CD14-positive monocyte (primary cell): ENCODE results near the gene EPN1. TPM values are rescaled to one million over a fixed set of nuclear protein-coding genes. Genes with fewer than 3 reads are reported as not detected.

ENCODE experiments used
- DNase-seq, 3 donors: peaks; one replicate each; pipeline ENCODE4 v3.0.0-alpha.2; 2011 to 2022
- H2AFZ ChIP-seq: 2 replicates; pipeline ENCODE4 v1.6.0; 2012; ENCODE audit warnings: mild to moderate bottlenecking, low read depth, low read length, inconsistent platforms; ENCODE audit not compliant: insufficient read depth, poor library complexity, severe bottlenecking
- H3K27ac ChIP-seq, 2 donors: 1 replicate in 1 of 2; 2 replicates in 1 of 2; pipeline ENCODE4 v1.5.1; 2012 to 2013; ENCODE audit warnings: low read length in 2 of 2, control low read depth in 1 of 2, inconsistent platforms in 1 of 2, low read depth in 1 of 2, mild to moderate bottlenecking in 1 of 2
- H3K27me3 ChIP-seq, 2 donors: one replicate each; pipeline versions ENCODE4 v1.6.0 to v1.6.1; 2011 to 2013; ENCODE audit warnings: low read length in 2 of 2; ENCODE audit not compliant: control insufficient read depth in 2 of 2, insufficient read depth in 2 of 2
- H3K36me3 ChIP-seq, 2 donors: replicated peaks in 1 of 2; 1 replicate in 1 of 2; 2 replicates in 1 of 2; pipeline versions ENCODE4 v1.5.1 to v1.6.1; 2012 to 2013; ENCODE audit warnings: low read length in 2 of 2, control low read depth in 1 of 2, inconsistent platforms in 1 of 2, mild to moderate bottlenecking in 1 of 2; ENCODE audit not compliant: insufficient read depth in 2 of 2, control insufficient read depth in 1 of 2
- H3K4me1 ChIP-seq, 2 donors: 1 replicate in 1 of 2; 2 replicates in 1 of 2; pipeline versions ENCODE4 v1.5.1 to v1.6.1; 2012 to 2013; ENCODE audit warnings: low read length in 2 of 2, control low read depth in 1 of 2, inconsistent platforms in 1 of 2, mild to moderate bottlenecking in 1 of 2, moderate library complexity in 1 of 2; ENCODE audit not compliant: insufficient read depth in 2 of 2, control insufficient read depth in 1 of 2
- H3K4me2 ChIP-seq: replicated peaks from 2 replicates; pipeline ENCODE3; 2012; ENCODE audit warnings: low read length, moderate library complexity, mild to moderate bottlenecking; ENCODE audit not compliant: poor library complexity, severe bottlenecking; ENCODE audit errors: extremely low read depth
- H3K4me3 ChIP-seq, 3 experiments: fragments of 200-600 bp in 1 of 3; sonication (generic) in 1 of 3; replicated peaks in 1 of 3; 1 replicate in 2 of 3; 2 replicates in 1 of 3; pipeline ENCODE4 v1.5.1; 2011 to 2013; ENCODE audit warnings: low read length in 3 of 3, mild to moderate bottlenecking in 3 of 3, control low read depth in 2 of 3, low read depth in 2 of 3, inconsistent platforms in 1 of 3, moderate library complexity in 1 of 3
- H3K79me2 ChIP-seq: 2 replicates; pipeline ENCODE4 v1.6.0; 2012; ENCODE audit warnings: mild to moderate bottlenecking, control low read depth, inconsistent platforms, low read length, moderate library complexity; ENCODE audit not compliant: insufficient read depth
- H3K9ac ChIP-seq: 2 replicates; pipeline ENCODE4 v1.6.0; 2017; ENCODE audit warnings: low read length, mild to moderate bottlenecking; ENCODE audit not compliant: insufficient read depth, poor library complexity, severe bottlenecking
- H3K9me3 ChIP-seq, 2 donors: replicated peaks in 1 of 2; 1 replicate in 1 of 2; 2 replicates in 1 of 2; pipeline versions ENCODE4 v1.5.1 to v1.6.1; 2012 to 2013; ENCODE audit warnings: low read length in 2 of 2, control low read depth in 1 of 2; ENCODE audit not compliant: control insufficient read depth in 1 of 2, insufficient read depth in 1 of 2
- H4K20me1 ChIP-seq: 2 replicates; pipeline ENCODE4 v1.6.0; 2012; ENCODE audit warnings: mild to moderate bottlenecking, low read length, control low read depth, moderate library complexity; ENCODE audit not compliant: insufficient read depth
- H3K27ac Mint-ChIP-seq, 7 donors: one replicate each; pipeline ENCODE4 v1.8.0; 2020; ENCODE audit warnings: mild to moderate bottlenecking in 7 of 7, mixed read lengths in 7 of 7, moderate library complexity in 6 of 7, inconsistent platforms in 2 of 7
- H3K27me3 Mint-ChIP-seq, 3 donors: one replicate each; pipeline ENCODE4 v1.8.0; 2021 to 2022; ENCODE audit warnings: low read depth in 3 of 3, mild to moderate bottlenecking in 3 of 3, mixed read lengths in 3 of 3, moderate library complexity in 3 of 3, inconsistent platforms in 1 of 3
- H3K36me3 Mint-ChIP-seq, 2 donors: one replicate each; pipeline ENCODE4 v1.8.0; 2020; ENCODE audit warnings: mixed read lengths in 2 of 2, inconsistent platforms in 1 of 2, mild to moderate bottlenecking in 1 of 2
- H3K4me1 Mint-ChIP-seq: one replicate; pipeline ENCODE4 v1.8.0; 2020; ENCODE audit warnings: mild to moderate bottlenecking, mixed read lengths
- H3K4me3 Mint-ChIP-seq, 2 donors: one replicate each; pipeline ENCODE4 v1.8.0; 2020; ENCODE audit warnings: mild to moderate bottlenecking in 2 of 2, mixed read lengths in 2 of 2, moderate library complexity in 1 of 2
- H3K9me3 Mint-ChIP-seq, 7 donors: one replicate each; pipeline ENCODE4 v1.8.0; 2020 to 2022; ENCODE audit warnings: mixed read lengths in 7 of 7, mild to moderate bottlenecking in 6 of 7, moderate library complexity in 6 of 7, inconsistent platforms in 2 of 7
- CTCF ChIP-seq: fragments of 200-600 bp; IDR thresholded peaks from one replicate; pipeline ENCODE4 v1.8.0; 2022; ENCODE audit warnings: antibody characterized with exemption, mild to moderate bottlenecking
- WGBS: methylation state at CpG from one replicate; pipeline ENCODE4 v1.1.5; 2013; ENCODE audit warnings: missing lambda C conversion rate; ENCODE audit not compliant: insufficient coverage; 5-methylcytosine and 5-hydroxymethylcytosine counted together
- intact Hi-C, 2 donors: fragments of 100-400 bp; cut with micrococcal nuclease; formaldehyde crosslinking; loops; one replicate each; pipeline versions ENCODE4 v1.15.0 to v1.15.1; 2023
- polyA plus RNA-seq, 3 donors: library from polyadenylated mRNA; depleted of rRNA in 1 of 3; unstranded in 2 of 3; stranded (reverse) in 1 of 3; fragments of 300-500 nt in 2 of 3; fragments of >200 nt in 1 of 3; fragmentation: Illumina TruSeq in 2 of 3; gene quantifications; 1 replicate in 2 of 3; 2 replicates in 1 of 3; pipeline ENCODE4 v1.2.3, GENCODE V29; 2012 to 2021

EPN1 gene
- polyA plus RNA-seq, 3 donors, result 18.7 to 75.2 (median 19.2) TPM

GRCh38 chr19:55640043-55640576, 34.9 kb upstream of the EPN1 start:
- peak; percentile 54 to 76 (median 60) for DNase-seq
- peak overlapping the region; percentile 72 for H3K9ac ChIP-seq
- peaks cover 61 to 77% of the 10 kb centered on the region in 2 donors for H3K4me1 ChIP-seq
- peaks cover 0 to 3% of the 10 kb centered on the region in 2 donors for H3K9me3 ChIP-seq
- Mint-ChIP-seq H3K27me3 (peaks cover 4 to 20% (median 20%) of the 10 kb centered on the region in 3 donors), H3K27ac (peak overlapping the region; percentile 46 to 89 (median 71)), H3K9me3 (peaks cover 0 to 7% (median 3%) of the 10 kb centered on the region in 7 donors), H3K4me3 (peak overlapping the region; percentile 84 to 88), H3K4me1 (peaks cover 72% of the 10 kb centered on the region), H3K36me3 (peaks cover 19% of the 10 kb centered on the region in 2 donors)
- peak; percentile 67 for TF ChIP-seq CTCF
- intact Hi-C loops, result loop anchor here in 1 of 2 donors (5.0 kb wide), 1 partner anchor 33 kb away; the partner anchor contains the start of gene ZNF865
- WGBS, result 30% methylated on average over 38 of the region's 38 CpGs
- peaks cover 0 to 5% of the 10 kb centered on the region in 2 donors for H3K27me3 ChIP-seq
- H3K36me3 ChIP-seq, result peaks cover 6 to 7% of the 10 kb centered on the region in 2 donors
- H3K4me3 ChIP-seq, result peak overlapping the region; percentile 23 to 83 (median 71)
- peak overlapping the region; percentile 52 to 80 for H3K27ac ChIP-seq
- H3K79me2 ChIP-seq, result peaks cover 58% of the 10 kb centered on the region
- peak overlapping the region; percentile 82 for H2AFZ ChIP-seq
- H3K4me2 ChIP-seq, result peak overlapping the region; percentile 96
- peaks cover 16% of the 10 kb centered on the region for H4K20me1 ChIP-seq

GRCh38 chr19:55640577-55641425, 34.2 kb upstream of the EPN1 start, which contains the start of gene ZNF580:
Gene ZNF580, plus strand, starts transcription at chr19:55641002. Its CDS starts 1,507 bp downstream, at chr19:55642509.
- Mint-ChIP-seq H3K27ac (peak within 1 kb of the TSS; percentile 67 to 89 (median 78)), H3K4me1 (peaks cover 70% of the 10 kb centered on the region), H3K36me3 (peaks cover 26% of the 10 kb centered on the region in 2 donors), H3K4me3 (peak within 1 kb of the TSS; percentile 88 to 97), H3K9me3 (peaks cover 0 to 7% (median 3%) of the 10 kb centered on the region in 7 donors), H3K27me3 (peaks cover 4 to 20% (median 20%) of the 10 kb centered on the region in 3 donors)
- peaks cover 54 to 71% of the 10 kb centered on the region in 2 donors for H3K4me1 ChIP-seq
- peaks cover 16% of the 10 kb centered on the region for H4K20me1 ChIP-seq
- peaks cover 55% of the 10 kb centered on the region for H3K79me2 ChIP-seq
- peak within 1 kb of the TSS; percentile 82 for H2AFZ ChIP-seq
- no peak for TF ChIP-seq CTCF
- H3K4me2 ChIP-seq, result peak within 1 kb of the TSS; percentile 96
- peaks cover 11 to 13% of the 10 kb centered on the region in 2 donors for H3K36me3 ChIP-seq
- H3K9ac ChIP-seq, result peak within 1 kb of the TSS; percentile 72
- peak within 1 kb of the TSS; percentile 67 to 83 (median 71) for H3K4me3 ChIP-seq
- DNase-seq, result peak; percentile 36 to 47 (median 42)
- H3K9me3 ChIP-seq, result peaks cover 0 to 3% of the 10 kb centered on the region in 2 donors
- intact Hi-C loops, result loop anchor here in 1 of 2 donors (5.0 kb wide), 1 partner anchor 34 kb away; the partner anchor contains the start of gene ZNF865
- under 1% methylated on average over 72 of the region's 89 CpGs for WGBS
- H3K27ac ChIP-seq, result peak within 1 kb of the TSS; percentile 60 to 80
- peaks cover 0 to 5% of the 10 kb centered on the region in 2 donors for H3K27me3 ChIP-seq
